Vagina (tissue), 2 donors: ENCODE data around the gene CALCA.

ENCODE experiments used
- CTCF ChIP-seq, 3 experiments: fragments of 450-650 bp in 2 of 3; fragments of 200-600 bp in 1 of 3; sonication (generic) in 1 of 3; IDR thresholded peaks; one replicate each; pipeline ENCODE4 v1.5.1; 2017 to 2019; ENCODE audit warnings: antibody characterized with exemption in 3 of 3, mild to moderate bottlenecking in 2 of 3, moderate library complexity in 2 of 3
- POLR2A ChIP-seq, 2 donors: fragments of 450-650 bp; IDR thresholded peaks; one replicate each; pipeline ENCODE4 v1.6.1; 2017; ENCODE audit warnings: antibody characterized with exemption in 2 of 2, mild to moderate bottlenecking in 2 of 2, moderate library complexity in 2 of 2
- POLR2AphosphoS5 ChIP-seq, 2 donors: sonication (generic); formaldehyde crosslinking; IDR thresholded peaks; one replicate each; pipeline ENCODE4 v1.9.0; 2017; ENCODE audit warnings: antibody characterized with exemption in 2 of 2, mild to moderate bottlenecking in 2 of 2, low read depth in 1 of 2; ENCODE audit not compliant: insufficient read depth in 1 of 2

- no peak for TF ChIP-seq POLR2A (IDR thresholded peaks at IDR 0.05)
- TF ChIP-seq CTCF (IDR thresholded peaks at IDR 0.05), result no peak
- TF ChIP-seq POLR2AphosphoS5 (IDR thresholded peaks at IDR 0.05; ENCODE audit: insufficient read depth in 1 of 2, low read depth in 1 of 2), result no peak
Measured at GRCh38 chr11:14930369-14930768, 41.8 kb downstream of the CALCA start.
